ENCODE results near the gene HECTD1.
"Not testable (repeated sequence)": the region's sequence is repeated elsewhere in the genome, so short reads cannot be mapped to it uniquely, and the experiment has no call there.

Gene HECTD1

GRCh38 chr14:31086466-31086865, 121.1 kb downstream of the HECTD1 start:
- DNase-seq: not testable (repeated sequence)

GRCh38 chr14:31085027-31085426, 122.6 kb downstream of the HECTD1 start:
- no peak for DNase-seq

GRCh38 chr14:31084385-31084784, 123.2 kb downstream of the HECTD1 start:
- no peak for DNase-seq

GRCh38 chr14:31083781-31084180, 123.8 kb downstream of the HECTD1 start:
- no peak for DNase-seq

GRCh38 chr14:31080484-31080883, 127.1 kb downstream of the HECTD1 start:
- no peak for DNase-seq

GRCh38 chr14:31080056-31080455, 127.5 kb downstream of the HECTD1 start:
- DNase-seq: no peak

GRCh38 chr14:31078766-31079165, 128.8 kb downstream of the HECTD1 start:
- no peak for DNase-seq

DNA sequence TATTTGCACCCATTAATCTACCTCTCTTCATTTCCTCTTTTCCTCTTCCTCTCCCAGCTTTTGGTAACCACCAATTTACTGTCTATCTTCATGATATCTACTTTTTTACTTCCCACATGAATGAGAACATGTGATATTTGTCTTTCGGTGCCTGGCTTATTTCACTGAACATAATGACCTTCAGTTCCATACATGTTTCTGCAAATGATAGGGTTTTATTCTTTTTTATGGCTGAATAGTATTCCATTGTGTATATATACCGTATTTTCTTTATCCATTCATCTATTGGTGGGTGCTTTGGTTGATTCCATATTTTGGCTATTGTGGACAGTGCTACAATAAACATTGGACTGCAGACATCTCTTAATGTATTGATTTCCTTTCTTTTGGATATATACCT, 132.4 kb downstream of the HECTD1 start:
- no peak for DNase-seq

GRCh38 chr14:31071151-31071550, 136.4 kb downstream of the HECTD1 start:
- no peak for DNase-seq

DNA sequence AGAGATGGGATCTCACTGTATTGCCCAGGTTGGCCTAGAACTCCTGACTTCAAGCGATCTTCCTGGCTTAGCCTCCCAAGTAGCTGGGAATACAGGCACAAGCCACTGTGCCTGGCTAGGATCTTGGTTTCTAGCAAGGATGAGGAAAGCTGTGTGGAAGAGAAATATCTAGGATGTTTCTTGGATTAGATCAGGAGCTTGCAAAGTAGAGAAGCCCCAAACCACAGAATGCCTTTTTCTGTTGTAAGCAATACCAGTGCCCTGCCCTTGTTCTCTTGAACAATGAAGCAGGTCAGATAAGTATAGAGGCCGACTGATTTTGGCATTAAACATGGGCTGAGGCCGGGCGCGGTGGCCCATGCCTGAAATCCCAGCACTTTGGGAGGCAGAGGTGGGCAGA, 137.2 kb downstream of the HECTD1 start:
- no peak for DNase-seq

DNA sequence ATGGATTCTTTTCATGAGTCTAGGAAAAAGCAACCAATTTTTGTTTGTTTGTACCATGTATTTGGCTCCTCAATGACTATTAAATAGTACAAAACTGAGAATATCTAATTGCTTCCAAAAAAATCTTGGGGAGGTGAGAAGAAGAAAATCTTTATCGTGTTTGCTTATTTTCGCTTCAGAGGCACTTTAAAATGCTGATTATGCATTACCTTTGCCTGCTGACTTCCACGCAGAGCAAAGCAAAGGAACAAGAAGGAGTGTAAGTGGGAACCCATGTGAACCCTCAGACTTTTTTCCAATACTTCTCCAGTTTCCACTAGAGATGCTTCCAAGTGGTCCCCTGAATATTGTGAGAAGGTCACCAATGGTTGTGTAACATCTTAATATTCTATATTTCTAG, 138.2 kb downstream of the HECTD1 start:
- DNase-seq: no peak

- DNase-seq: no peak
Observed at GRCh38 chr14:31068235-31068634, 139.4 kb downstream of the HECTD1 start.

DNA sequence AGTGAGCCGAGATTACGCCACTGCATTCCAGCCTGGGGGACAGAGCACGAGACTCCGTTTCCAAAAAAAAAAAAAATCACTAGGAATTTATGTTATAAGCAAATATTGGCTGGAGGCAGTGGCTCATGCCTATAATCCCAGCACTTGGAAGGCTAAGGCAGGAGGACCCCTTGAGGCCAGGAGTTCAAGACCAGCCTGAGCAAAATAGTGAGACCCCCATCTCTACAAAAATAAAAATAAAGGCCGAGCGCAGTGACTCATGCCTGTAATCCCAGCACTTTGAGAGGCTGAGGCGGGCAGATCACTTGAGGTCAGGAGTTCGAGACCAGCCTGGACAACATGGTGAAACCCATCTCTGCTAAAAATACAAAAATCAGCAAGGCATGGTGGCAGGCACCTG, 144.7 kb downstream of the HECTD1 start:
- DNase-seq: not testable (repeated sequence)

- no peak for DNase-seq
Observed at GRCh38 chr14:31060253-31060875, 147.2 kb downstream of the HECTD1 start.

- no peak for DNase-seq
Observed at GRCh38 chr14:31059152-31059924, 148.3 kb downstream of the HECTD1 start.

DNA sequence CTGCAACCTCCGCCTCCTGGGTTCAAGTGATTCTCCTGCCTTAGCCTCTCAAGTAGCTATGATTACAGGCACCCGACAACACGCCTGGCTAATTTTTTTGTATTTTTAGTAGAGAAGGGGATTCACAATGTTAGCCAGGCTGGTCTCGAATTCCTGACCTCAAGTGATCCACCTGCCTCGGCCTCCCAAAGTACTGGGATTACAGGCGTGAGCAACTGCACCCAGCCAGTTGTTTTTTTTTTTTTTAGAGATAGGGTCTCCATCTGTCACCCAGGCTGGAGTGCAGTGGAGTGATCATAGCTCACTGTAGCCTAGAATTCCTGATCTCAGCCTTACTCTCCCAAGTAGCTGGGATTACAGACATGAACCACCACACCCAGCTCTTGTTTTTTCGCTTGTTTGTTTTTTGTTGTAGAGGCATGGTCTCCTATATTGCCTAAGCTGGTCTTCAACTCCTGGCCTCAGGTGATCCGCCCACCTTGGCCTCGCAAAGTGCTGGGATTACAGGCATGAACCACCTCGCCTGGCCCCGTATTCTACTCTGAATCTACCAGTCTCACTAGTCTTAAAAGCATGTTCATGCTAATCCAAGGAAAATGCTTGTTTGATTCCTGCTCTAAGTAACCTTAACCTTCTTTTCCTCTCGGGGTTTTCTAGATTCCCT, 149.8 kb downstream of the HECTD1 start:
- DNase-seq: no peak

DNA sequence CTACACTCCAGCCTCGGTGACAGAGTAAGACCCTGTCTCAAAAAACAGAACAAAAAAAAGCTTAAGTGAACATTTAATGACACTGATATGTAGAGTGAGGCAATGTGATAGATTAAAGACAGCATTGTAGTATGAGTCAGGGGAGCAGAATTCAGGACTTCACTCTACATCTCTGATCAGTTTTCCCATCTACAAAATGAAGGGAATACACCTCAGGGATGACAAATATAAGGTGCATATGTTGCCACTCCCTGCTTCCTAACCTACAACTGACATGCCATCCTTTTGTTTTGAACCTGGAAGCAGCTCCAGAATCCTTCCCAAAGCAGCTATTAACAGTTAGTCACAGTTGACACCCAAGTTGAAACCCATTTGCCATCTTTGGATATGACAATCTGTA, 150.6 kb downstream of the HECTD1 start:
- no peak for DNase-seq

- not testable (repeated sequence) for DNase-seq
Observed at GRCh38 chr14:31052905-31053586, 154.5 kb downstream of the HECTD1 start.

DNA sequence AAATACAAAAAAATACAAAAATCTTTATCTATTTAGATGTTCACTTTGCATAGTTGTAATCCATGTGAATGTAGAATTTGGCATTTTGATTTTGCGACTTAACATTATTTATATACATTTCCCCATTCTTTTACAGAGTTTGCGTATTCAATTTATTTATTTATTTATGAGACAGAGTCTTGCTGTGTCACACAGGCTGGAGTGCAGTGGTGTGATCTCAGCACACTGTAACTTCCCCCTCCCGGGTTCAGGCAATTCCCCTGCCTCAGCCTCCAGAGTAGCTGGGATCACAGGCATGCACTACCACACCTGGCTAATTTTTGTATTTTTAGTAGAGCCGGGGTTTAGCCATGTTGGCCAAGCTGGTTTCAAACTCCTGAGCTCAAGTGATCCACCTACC, 156.1 kb downstream of the HECTD1 start:
- no peak for DNase-seq

DNA sequence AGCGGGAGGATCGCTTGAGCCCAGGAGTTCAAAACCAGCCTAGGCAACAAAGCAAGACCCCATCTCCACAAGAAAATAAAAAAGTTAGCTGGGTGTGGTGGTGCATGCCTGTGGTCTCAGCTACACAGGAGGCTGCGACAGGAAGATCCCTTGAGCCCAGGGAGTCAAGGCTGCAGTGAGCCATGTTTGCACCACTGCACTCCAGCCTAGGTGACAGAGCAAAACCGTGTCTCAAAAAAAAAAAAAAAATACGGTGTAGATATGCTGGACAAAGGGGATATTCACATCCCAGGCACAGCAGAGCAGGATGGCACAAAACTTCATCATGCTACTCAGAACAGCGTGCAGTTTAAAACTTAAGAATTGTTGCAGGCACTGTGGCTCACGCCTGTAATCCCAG, 156.6 kb downstream of the HECTD1 start:
- DNase-seq: no peak
